ENCODE measurements around the gene NR2C2. TPM values are rescaled to one million over a fixed set of nuclear protein-coding genes. Genes with fewer than 3 reads are reported as not detected.
A peak's percentile ranks its signal among the peaks of the same experiment; 100 is the strongest.

NR2C2 gene
- total RNA-seq, 6 experiments from 2014 or later = 23.7 to 35.2 (median 28.6) TPM

GRCh38 chr3:15032650-15033049, 85.3 kb downstream of the NR2C2 start:
- TF ChIP-seq CTCF (IDR thresholded peaks at IDR 0.05) = no peak
- no peak overlapping the region for H3K4me3 Mint-ChIP-seq
- H3K36me3 Mint-ChIP-seq (ENCODE audit: low read depth) = peaks cover 11% of the 10 kb centered on the region; the same call in 1 of the 2 replicates
- no peaks in the 10 kb centered on the region for H3K9me3 Mint-ChIP-seq
- no peak overlapping the region for H3K27ac Mint-ChIP-seq
- no peaks in the 10 kb centered on the region for H3K4me1 Mint-ChIP-seq (ENCODE audit: low read depth)
- no peak for DNase-seq
- H3K27me3 Mint-ChIP-seq (ENCODE audit: insufficient read depth) = no peaks in the 10 kb centered on the region; the same call in 1 of the 2 replicates

GRCh38 chr3:15033103-15033502, 85.7 kb downstream of the NR2C2 start:
- no peak overlapping the region; the same call in 1 of the 2 replicates for H3K27ac Mint-ChIP-seq
- H3K4me1 Mint-ChIP-seq (ENCODE audit: low read depth) = no peaks in the 10 kb centered on the region
- no peak for DNase-seq
- H3K36me3 Mint-ChIP-seq (ENCODE audit: low read depth) = peaks cover 11% of the 10 kb centered on the region; the same call in 1 of the 2 replicates
- no peak overlapping the region for H3K4me3 Mint-ChIP-seq
- H3K27me3 Mint-ChIP-seq (ENCODE audit: insufficient read depth) = no peaks in the 10 kb centered on the region; the same call in 1 of the 2 replicates
- H3K9me3 Mint-ChIP-seq = no peaks in the 10 kb centered on the region
- no peak for TF ChIP-seq CTCF (IDR thresholded peaks at IDR 0.05)

GRCh38 chr3:15038306-15038705, 90.9 kb downstream of the NR2C2 start:
- peaks cover 15% of the 10 kb centered on the region for H3K36me3 Mint-ChIP-seq (ENCODE audit: low read depth)
- no peak for DNase-seq
- H3K9me3 Mint-ChIP-seq = no peaks in the 10 kb centered on the region
- no peak overlapping the region for H3K4me3 Mint-ChIP-seq
- TF ChIP-seq CTCF (IDR thresholded peaks at IDR 0.05) = no peak
- H3K27ac Mint-ChIP-seq = no peak overlapping the region
- H3K27me3 Mint-ChIP-seq (ENCODE audit: insufficient read depth) = no peaks in the 10 kb centered on the region; the same call in 1 of the 2 replicates
- H3K4me1 Mint-ChIP-seq (ENCODE audit: low read depth) = peaks cover 26% of the 10 kb centered on the region

- H3K36me3 Mint-ChIP-seq (ENCODE audit: low read depth) = peaks cover 26% of the 10 kb centered on the region
- no peak for TF ChIP-seq CTCF (IDR thresholded peaks at IDR 0.05)
- H3K27ac Mint-ChIP-seq = peak overlapping the region; percentile 20; the same call in 1 of the 2 replicates
- no peaks in the 10 kb centered on the region for H3K9me3 Mint-ChIP-seq
- no peak overlapping the region for H3K4me3 Mint-ChIP-seq
- no peaks in the 10 kb centered on the region; the same call in 1 of the 2 replicates for H3K27me3 Mint-ChIP-seq (ENCODE audit: insufficient read depth)
- H3K4me1 Mint-ChIP-seq (ENCODE audit: low read depth) = peaks cover 30% of the 10 kb centered on the region
- no peak for DNase-seq
Observed at GRCh38 chr3:15040844-15041243, 93.5 kb downstream of the NR2C2 start.

DNA sequence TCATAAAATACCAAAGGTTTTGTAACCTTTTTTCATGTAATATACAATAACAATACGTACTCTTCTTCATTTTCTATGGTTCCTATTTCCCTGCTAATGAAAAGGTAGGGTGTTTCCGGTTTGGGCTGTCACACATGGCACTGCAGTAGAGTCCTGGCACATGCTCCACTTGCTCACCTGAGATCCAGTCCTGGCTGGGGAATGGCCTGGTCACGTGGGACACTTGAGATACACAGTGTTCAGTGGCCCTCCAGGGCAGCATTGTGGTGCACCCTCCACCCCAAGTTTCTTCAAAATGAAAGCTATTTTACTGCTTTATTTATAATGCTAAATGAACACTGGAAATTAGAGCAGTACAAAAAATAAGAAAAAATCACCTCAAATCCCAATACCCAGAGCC, 94.6 kb downstream of the NR2C2 start:
- Mint-ChIP-seq H3K9me3 (no peaks in the 10 kb centered on the region), H3K4me3 (no peak overlapping the region), H3K36me3 (ENCODE audit: low read depth) (peaks cover 26% of the 10 kb centered on the region), H3K27me3 (ENCODE audit: insufficient read depth) (peaks cover 2% of the 10 kb centered on the region), H3K27ac (no peak overlapping the region; the same call in 1 of the 2 replicates), H3K4me1 (ENCODE audit: low read depth) (peaks cover 30% of the 10 kb centered on the region)
- no peak for DNase-seq
- no peak for TF ChIP-seq CTCF (IDR thresholded peaks at IDR 0.05)

DNA sequence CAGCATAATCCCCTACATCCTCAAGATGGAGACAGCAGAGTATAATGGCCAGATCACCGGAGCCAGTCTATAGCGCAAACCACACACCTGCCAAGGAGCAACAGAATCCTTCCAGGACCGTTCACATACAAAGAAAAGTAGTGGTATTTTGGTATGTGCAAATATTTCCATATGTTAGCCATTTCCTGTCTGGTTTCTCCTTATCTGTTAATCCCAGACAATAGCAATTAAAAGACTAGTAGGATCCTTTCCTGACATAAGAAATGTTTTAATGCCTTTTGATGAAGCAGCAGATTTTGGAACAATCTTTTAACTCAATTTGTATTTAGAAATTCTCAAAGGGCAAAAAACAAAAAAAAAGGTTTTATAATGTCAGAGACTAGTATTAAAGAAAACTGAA, 95.6 kb downstream of the NR2C2 start:
- Mint-ChIP-seq H3K4me1 (ENCODE audit: low read depth) (peaks cover 30% of the 10 kb centered on the region), H3K36me3 (ENCODE audit: low read depth) (peaks cover 26% of the 10 kb centered on the region), H3K4me3 (no peak overlapping the region; the same call in 1 of the 2 replicates), H3K27ac (peak overlapping the region; percentile 27), H3K9me3 (no peaks in the 10 kb centered on the region), H3K27me3 (ENCODE audit: insufficient read depth) (peaks cover 2% of the 10 kb centered on the region)
- DNase-seq = no peak
- no peak for TF ChIP-seq CTCF (IDR thresholded peaks at IDR 0.05)

Data from HFFc6 (cell line).